ENCODE data around the gene TNFRSF12A. TPM values are rescaled to one million over a fixed set of nuclear protein-coding genes. Genes with fewer than 3 reads are reported as not detected.

Gene TNFRSF12A
- total RNA-seq, 2 donors from 2014 or later: 37.8 to 43.5 TPM

DNA sequence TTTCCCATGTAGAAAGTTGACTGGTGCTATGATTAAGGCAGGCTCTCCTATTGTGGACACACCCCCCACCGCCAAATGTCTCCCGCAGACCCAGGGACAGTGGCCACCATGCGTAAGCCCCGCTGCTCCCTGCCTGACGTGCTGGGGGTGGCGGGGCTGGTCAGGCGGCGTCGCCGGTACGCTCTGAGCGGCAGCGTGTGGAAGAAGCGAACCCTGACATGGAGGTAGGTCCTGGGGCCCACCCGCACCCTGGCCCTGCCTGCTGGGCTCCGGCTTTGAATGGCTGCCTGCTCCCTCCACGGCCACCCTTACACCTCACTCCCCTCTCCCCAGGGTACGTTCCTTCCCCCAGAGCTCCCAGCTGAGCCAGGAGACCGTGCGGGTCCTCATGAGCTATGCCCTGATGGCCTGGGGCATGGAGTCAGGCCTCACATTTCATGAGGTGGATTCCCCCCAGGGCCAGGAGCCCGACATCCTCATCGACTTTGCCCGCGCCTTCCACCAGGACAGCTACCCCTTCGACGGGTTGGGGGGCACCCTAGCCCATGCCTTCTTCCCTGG lies 29.8 kb downstream of the TNFRSF12A start:
- Mint-ChIP-seq H3K9me3 (no peaks in the 10 kb centered on the region), H3K36me3 (ENCODE audit: low read depth) (peaks cover 13% of the 10 kb centered on the region), H3K4me3 (no peak overlapping the region), H3K27me3 (ENCODE audit: insufficient read depth) (peaks cover 63% of the 10 kb centered on the region), H3K4me1 (peaks cover 3% of the 10 kb centered on the region), H3K27ac (no peak overlapping the region)
- peaks cover 34% of the 10 kb centered on the region for H3K27me3 ChIP-seq (ENCODE audit: control insufficient read depth, insufficient read depth, low read length, poor library complexity, severe bottlenecking)
- H3K4me3 ChIP-seq (ENCODE audit: low read length): no peak overlapping the region
- no peaks in the 10 kb centered on the region for H3K9me3 ChIP-seq (ENCODE audit: control insufficient read depth, low read length)
- H3K27ac ChIP-seq (ENCODE audit: low read depth, low read length): no peak overlapping the region
- WGBS, 2 experiments (ENCODE audit: insufficient coverage in 1 of 2, insufficient read length in 1 of 2): 95 to 99% methylated on average over 14 to 26 of the region's 26 CpGs
- TF ChIP-seq, protein P1, sequence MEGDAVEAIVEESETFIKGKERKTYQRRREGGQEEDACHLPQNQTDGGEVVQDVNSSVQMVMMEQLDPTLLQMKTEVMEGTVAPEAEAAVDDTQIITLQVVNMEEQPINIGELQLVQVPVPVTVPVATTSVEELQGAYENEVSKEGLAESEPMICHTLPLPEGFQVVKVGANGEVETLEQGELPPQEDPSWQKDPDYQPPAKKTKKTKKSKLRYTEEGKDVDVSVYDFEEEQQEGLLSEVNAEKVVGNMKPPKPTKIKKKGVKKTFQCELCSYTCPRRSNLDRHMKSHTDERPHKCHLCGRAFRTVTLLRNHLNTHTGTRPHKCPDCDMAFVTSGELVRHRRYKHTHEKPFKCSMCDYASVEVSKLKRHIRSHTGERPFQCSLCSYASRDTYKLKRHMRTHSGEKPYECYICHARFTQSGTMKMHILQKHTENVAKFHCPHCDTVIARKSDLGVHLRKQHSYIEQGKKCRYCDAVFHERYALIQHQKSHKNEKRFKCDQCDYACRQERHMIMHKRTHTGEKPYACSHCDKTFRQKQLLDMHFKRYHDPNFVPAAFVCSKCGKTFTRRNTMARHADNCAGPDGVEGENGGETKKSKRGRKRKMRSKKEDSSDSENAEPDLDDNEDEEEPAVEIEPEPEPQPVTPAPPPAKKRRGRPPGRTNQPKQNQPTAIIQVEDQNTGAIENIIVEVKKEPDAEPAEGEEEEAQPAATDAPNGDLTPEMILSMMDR (conservative IDR thresholded peaks at IDR 0.05): no peak
- no peaks in the 10 kb centered on the region for H3K4me1 ChIP-seq (ENCODE audit: control insufficient read depth, insufficient read depth, low read length)
- H3K9ac ChIP-seq (ENCODE audit: extremely low read depth, low read length, poor library complexity, severe bottlenecking): no peak overlapping the region
- DNase-seq: no peak
- H3K36me3 ChIP-seq (ENCODE audit: control insufficient read depth, insufficient read depth, low read length): no peaks in the 10 kb centered on the region

DNA sequence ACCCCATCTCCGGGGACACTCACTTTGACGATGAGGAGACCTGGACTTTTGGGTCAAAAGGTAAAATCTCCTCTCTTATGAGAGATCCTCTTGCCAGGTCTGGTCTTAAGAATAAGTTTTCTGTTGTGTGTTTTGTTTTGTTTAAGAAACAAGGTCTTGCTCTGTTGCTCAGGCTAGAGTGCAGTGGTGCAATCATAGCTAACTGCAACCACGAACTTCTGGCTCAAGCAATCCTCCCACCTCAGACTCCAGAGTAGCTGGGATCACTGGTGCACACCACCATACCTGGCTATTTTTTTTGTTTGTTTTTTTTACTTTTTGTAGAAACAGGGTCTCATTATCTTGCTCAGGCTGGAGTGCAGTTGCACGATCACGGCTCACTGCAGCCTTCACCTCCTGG lies 30.3 kb downstream of the TNFRSF12A start:
- Mint-ChIP-seq H3K9me3 (no peaks in the 10 kb centered on the region), H3K27me3 (ENCODE audit: insufficient read depth) (peaks cover 58% of the 10 kb centered on the region), H3K27ac (no peak overlapping the region), H3K4me1 (peaks cover 2% of the 10 kb centered on the region), H3K4me3 (no peak overlapping the region), H3K36me3 (ENCODE audit: low read depth) (peaks cover 16% of the 10 kb centered on the region)
- TF ChIP-seq, protein P1 (conservative IDR thresholded peaks at IDR 0.05): no peak
- 96% methylated on average over 5 of the region's 5 CpGs for WGBS, 2 experiments (ENCODE audit: insufficient coverage in 1 of 2, insufficient read length in 1 of 2)
- Histone ChIP-seq H3K27ac (ENCODE audit: low read depth, low read length) (no peak overlapping the region), H3K27me3 (ENCODE audit: control insufficient read depth, insufficient read depth, low read length, poor library complexity, severe bottlenecking) (peaks cover 30% of the 10 kb centered on the region), H3K36me3 (ENCODE audit: control insufficient read depth, insufficient read depth, low read length) (no peaks in the 10 kb centered on the region), H3K9ac (ENCODE audit: extremely low read depth, low read length, poor library complexity, severe bottlenecking) (no peak overlapping the region), H3K4me3 (ENCODE audit: low read length) (no peak overlapping the region), H3K4me1 (ENCODE audit: control insufficient read depth, insufficient read depth, low read length) (no peaks in the 10 kb centered on the region), H3K9me3 (ENCODE audit: control insufficient read depth, low read length) (no peaks in the 10 kb centered on the region)
- DNase-seq: no peak

DNA sequence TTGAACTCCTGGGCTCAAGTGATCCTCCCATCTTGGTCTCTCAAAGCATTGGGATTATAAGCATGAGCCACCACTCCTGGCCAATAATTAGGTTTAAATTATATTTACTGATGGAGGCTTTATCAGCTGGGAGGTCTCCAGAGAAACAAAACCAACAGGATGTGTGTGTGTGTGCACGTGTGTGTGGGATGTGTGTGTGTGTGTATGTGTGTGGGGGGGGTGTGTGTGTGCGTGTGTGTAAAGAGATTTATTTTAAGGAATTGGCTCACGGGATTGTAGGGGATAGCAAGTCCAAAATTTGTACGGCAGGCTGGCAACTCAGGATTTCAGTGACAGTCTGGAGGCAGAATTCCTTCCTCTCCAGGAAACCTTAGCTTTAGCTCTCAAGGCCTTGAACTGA lies 30.8 kb downstream of the TNFRSF12A start:
- Histone ChIP-seq H3K36me3 (ENCODE audit: control insufficient read depth, insufficient read depth, low read length) (no peaks in the 10 kb centered on the region), H3K27me3 (ENCODE audit: control insufficient read depth, insufficient read depth, low read length, poor library complexity, severe bottlenecking) (peaks cover 26% of the 10 kb centered on the region), H3K9me3 (ENCODE audit: control insufficient read depth, low read length) (no peaks in the 10 kb centered on the region), H3K27ac (ENCODE audit: low read depth, low read length) (no peak overlapping the region), H3K9ac (ENCODE audit: extremely low read depth, low read length, poor library complexity, severe bottlenecking) (no peak overlapping the region), H3K4me3 (ENCODE audit: low read length) (no peak overlapping the region), H3K4me1 (ENCODE audit: control insufficient read depth, insufficient read depth, low read length) (no peaks in the 10 kb centered on the region)
- no peak overlapping the region for H3K4me3 Mint-ChIP-seq
- DNase-seq: no peak
- H3K27ac Mint-ChIP-seq: no peak overlapping the region
- peaks cover 2% of the 10 kb centered on the region for H3K4me1 Mint-ChIP-seq
- WGBS, 2 experiments (ENCODE audit: insufficient coverage in 1 of 2, insufficient read length in 1 of 2): 88 to 91% methylated on average over 3 to 4 of the region's 4 CpGs
- no peaks in the 10 kb centered on the region for H3K9me3 Mint-ChIP-seq
- peaks cover 60% of the 10 kb centered on the region for H3K27me3 Mint-ChIP-seq (ENCODE audit: insufficient read depth)
- H3K36me3 Mint-ChIP-seq (ENCODE audit: low read depth): peaks cover 16% of the 10 kb centered on the region
- TF ChIP-seq, protein P1 (conservative IDR thresholded peaks at IDR 0.05): no peak
